Fibroblast of skin of right biceps (primary cell): ENCODE measurements around the gene PNPLA1.

ENCODE experiments used
- DNase-seq: peaks from one replicate; pipeline ENCODE4 v3.0.0-alpha.2; 2013

Gene PNPLA1

DNA sequence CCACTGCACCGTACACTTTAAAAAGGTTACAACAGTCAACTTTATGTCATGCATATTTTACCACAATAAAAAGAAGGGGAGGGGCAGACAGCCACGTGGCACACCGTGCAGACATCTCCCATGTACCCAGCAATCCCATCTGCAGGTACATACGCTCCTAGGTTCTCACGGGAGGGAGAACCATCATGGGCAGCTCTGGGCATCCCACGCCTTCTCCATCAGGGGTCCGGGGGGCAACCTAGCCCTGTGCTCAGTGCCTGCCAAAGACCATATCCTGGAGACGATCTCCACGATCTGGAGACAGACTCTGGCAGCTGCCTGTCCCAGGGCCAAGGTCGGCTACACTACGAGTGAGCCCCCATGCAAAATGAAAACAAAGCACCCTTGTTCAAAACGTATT lies 69.3 kb downstream of the PNPLA1 start:
- DNase-seq = no peak

DNA sequence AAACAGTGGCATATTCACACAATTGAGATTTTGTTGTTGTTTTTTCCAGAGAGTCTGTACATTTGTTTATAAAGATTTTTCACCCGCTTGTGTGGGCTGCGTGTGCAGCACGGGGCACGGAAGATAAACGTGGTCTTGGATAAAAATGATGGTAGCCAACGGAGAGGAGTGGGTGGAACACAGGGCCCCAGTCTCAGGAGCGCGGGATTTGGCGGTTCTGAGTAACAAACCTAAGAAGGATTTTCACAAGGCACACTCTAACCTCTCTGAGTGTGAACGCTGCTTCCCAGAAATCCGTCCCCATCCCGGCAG lies 70.4 kb downstream of the PNPLA1 start:
- no peak for DNase-seq

DNA sequence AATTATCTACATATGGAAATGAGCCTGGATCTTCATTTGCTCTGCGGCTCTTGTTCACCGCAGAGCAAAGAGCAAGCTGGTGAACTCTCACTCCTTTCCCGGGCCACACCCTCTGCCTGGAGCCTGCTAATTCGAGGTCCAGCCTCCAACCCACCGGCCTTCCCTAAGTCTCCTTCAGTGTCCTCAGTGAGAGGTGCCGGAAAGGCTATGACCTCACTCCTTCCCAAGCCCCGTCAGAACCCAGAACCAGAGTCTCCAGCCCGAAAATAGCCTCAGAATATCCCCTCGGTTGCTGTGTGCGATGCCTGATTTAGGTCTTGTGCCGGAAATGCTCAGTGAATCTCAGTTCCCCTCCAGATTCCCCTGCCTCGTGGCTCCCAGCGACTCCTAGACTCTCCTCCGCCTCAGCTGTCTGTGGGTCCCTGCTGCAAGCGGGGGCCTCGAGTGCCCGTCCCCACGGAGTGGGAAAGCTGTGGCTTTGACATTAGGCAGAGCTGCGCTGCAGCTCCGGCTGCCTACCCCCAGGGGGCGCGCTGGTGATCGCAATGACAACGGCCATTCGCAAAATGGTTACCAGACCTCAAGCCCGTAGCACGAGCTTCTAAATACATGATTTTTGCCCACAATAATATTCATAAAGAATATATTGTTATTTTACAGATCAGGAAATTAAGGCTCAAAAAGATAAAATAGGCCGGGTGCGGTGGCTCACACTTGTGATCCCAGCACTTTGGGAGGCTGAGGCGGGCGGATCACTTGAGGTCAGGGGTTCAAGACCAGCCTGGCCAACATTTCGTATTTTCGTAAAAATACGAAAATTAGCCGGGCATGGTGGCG lies 71.0 kb downstream of the PNPLA1 start:
- peak; percentile 65 for DNase-seq

DNA sequence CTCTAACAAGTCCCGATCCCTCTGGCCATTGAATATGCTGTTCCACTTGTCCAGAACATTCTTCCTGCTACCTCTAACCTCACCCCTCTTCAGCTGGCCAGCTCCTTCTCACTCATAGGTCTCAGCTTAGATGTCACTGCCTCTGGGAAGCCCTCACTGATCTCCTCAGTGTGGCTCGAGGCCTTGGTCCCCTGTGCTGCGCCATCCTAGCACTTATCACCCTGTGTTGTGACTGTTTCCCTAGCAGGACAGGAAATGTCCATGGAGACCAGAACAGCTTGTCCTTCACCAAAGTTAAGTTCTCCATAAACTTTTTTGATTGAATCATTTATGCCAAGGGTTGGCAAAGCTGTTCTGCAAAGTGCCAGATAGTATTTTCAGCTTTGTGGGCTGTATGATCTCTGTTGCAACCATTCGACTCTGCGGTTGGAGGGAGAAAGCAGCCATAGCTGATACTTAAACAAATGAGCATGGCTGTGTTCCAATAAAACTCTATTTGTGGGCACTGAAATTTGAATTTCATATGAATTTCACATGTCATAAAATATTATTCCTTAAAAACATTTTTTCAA lies 73.3 kb downstream of the PNPLA1 start:
- no peak for DNase-seq

DNA sequence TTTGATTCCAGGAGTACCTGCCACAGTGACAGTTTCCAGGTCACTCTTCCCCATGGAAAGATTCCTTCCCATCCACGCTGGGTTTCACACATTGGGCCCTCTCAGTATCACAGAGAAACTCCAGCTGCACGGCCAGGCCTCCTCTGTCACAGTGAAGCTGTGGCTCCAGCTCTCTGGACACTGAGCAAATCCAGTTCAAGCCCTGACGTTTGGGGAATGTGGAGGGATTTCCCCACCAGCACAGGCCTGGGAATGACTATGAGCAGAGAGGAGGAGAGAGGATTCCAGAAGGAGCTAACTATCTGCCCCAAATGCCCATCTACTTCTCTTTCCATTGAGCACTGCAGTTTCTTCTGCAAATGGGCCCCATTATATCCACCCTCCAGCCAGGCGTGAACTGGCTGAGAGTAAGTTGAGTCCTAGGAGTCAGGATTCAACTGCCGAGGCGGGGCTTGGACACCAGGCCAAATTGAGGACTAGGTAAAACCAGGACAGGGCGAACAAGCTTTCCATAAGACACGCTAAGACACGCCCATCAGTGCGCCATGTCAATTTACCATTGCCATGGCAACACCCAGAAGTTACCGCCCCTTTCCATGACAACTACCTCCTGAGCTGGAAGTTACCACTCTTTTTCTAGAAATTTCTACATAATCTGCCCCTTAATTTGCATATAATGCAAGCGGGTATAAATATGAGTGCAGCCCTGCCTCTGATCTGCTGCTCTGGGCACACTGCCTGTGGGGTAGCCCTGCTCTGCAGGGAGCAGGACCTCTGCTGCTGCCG lies 76.0 kb downstream of the PNPLA1 start:
- DNase-seq = no peak

DNA sequence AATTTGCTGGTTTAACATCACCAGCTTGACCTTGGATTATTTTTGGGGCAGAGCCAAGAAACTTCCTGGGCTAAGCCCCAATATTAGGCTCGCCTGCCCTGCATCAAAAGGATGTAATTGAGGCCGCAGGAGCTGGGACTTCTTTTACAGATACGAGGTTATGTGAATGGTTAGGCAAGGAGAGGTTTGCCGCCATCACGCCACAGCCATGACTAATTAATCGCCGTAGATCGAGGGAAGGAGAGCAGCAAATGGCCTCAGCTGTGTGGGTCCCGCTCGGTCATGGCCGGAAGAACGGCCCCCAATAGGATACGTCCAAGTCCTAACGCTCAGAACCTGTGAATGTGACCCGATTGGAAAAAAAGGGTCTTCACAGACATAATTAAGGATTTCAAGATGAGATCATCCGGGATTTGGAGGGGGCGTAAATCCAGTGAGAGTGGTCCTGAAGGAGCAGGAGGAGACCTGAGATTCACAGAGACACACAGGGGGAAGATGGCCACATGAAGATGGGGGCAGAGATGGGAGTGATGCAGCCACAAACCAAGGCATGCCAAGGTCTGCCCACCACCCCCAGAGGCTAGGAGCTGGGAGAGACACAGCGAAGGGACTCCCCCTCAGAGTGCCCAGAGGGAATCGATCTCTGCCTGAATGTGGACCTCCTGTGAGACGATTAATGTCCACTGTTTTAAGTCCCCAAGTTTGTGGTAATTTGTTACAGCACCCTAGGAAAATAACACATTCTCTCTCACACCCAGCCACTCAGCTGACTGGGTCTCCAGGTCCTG lies 76.8 kb downstream of the PNPLA1 start:
- no peak for DNase-seq

DNA sequence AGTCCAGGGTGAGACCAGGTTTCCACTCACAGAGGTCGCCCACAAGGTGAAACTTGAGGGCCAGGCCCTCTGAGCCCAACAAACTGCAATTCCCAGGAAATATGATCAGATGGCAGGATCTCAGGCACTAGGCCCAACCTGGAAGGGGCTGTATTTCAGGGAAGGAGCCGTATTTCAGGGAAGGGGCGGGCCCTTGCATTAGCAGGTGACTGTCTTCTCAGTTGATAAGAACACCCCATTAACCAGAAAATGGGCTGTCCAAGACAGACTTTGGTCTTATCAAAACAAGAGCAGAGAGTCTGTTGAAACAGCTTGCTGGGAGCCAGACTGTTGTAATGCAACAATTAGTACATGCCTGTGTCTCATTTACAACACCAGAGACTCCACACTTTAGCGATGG lies 77.8 kb downstream of the PNPLA1 start:
- DNase-seq = no peak

DNA sequence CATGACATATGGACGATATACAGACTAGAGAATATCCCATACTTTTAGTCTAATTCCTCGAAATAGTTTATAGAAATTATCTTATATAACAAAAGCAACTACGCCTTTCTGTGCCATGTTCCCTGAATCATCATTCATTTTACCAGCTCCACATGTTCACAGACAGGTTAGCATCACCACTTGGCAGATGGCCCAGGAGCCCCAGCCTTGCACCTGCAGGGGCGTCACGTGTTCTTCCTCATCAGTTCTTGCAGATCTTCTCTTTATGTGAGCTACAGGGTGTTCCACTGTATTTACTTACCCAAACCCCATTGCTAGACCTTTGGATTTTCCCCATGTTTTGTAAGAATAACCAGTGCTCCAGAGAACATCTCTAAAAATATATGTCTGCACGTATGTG lies 79.4 kb downstream of the PNPLA1 start:
- DNase-seq = no peak

DNA sequence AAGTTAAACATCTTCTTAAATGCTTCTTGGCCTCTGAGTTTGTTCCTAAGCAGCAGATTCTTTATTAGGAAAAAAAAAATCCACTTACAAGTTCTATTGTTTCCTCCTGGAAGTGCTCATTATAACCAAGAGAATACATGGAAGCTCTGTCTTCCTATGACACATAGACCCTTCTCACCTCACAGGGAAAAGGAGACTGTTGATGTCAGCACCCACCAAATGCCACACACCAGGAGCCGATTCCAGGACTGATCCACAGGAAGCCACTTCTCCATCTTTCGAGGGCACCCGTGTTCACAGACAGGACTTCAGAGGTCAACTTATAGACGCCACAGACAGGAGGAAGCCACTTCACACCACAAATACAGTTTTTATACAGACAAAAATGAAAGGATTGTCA lies 80.2 kb downstream of the PNPLA1 start:
- DNase-seq = peak; percentile 41

DNA sequence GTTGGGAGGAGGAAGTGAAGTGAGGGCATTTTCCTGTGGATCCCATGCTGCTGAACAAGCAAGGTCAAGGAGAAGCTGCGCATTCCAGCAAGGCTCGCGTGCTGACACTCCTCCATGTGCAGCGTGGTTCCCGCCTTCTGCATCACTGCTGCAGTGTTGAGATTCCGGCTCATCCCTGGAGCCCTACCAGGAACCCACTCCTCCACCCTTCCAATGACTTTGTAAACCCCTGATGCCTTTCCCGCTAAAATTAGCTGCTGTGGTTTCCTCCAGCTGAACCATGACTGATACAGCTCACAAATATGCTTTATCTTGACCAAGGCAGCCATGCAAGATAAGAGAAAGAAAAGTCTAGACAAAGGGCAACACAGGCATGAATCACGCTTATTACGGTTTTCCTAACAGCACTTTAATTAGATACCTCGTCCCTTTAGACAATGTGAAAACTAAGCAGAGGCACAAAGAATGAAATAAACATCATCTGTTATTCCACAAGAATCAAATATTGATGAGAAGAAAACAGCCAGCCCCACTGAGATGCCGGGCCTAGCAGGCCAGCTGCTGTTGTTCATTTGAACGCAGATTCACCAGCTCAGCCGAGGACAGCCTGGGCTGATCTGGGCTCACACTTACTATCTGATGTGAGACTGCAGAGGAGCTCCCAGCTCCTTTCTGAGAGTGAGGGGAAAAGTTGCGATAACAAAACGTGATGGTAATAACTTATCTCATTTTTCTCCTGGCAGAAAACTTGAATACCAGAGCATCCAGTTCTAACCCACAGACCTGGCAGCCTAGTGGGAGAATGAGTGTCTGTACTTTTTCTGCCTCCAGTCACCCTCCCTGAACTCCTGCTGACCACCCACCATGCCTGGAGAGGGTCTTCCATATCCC lies 81.1 kb downstream of the PNPLA1 start:
- peak; percentile 94 for DNase-seq

DNA sequence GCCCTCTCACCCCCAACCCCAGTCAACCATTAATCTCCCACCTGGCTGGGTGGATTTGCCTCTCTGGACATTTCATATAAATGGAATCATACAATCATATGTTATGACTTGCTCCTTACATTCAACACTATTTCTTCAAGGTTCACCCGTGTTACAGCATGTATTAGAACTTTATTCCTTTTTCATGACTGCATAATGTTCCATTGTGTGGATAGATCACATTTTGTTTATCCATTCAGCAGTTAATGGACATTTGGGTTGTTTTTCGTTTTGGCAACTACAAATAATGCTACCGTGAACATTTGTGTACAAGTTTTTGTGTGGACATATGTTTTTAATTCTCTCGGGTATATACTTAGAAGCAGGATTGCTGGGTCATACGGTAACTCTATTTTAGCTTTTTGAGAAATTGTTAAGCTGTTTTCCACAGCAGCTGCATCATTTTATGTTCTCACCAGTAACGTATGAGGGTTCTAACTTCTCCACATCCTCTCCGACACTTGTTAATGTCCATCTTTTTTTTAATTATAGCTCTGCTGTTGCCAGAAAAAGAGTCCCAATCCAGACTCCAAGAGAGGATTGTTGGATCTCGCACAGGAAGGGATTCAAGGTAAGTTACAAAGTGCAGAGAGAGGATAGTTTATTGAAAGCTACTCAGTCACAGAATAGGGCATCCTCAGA lies 82.8 kb downstream of the PNPLA1 start:
- no peak for DNase-seq

DNA sequence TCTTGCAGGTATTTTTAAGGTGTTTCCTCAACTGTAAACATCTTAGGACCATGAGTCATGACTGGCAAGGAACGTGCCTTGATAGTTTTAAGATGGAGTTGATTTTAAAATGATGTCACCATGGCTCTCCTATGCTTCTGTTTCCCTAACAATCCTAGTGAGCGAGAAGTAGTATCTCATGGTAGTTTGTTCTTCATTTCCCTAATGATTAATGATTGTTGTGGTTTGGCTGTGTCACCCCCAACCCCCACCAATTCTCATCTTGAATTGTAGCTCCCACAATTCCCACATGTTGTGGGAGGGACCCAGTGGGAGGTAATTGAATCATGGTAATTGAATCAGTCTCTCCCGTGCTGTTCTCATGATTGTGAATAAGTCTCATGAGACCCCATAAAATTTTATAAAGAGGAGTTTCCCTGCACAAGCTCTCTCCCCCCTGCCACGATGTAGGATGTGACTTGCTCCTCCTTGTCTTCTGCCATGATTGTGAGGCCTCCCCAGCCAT lies 83.6 kb downstream of the PNPLA1 start:
- peak; percentile 77 for DNase-seq

DNA sequence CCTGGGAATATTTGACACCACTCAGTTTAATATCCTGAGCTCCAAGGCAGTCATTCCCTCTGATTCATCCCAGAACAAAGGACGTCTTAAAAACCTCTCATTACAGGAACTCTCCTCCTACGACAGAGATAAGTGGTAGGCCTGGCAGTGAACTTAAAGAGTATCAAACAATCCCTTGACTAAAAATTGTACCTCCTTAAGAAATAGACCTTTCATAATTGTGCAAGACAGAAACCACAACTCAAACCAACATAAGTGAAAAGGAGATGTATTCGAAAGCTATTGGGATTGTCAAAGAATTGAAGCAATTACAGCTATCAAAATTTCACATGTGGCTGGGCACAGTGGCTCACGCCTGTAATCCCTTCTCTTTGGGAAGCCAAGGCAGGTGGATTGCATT lies 86.0 kb downstream of the PNPLA1 start:
- no peak for DNase-seq

DNA sequence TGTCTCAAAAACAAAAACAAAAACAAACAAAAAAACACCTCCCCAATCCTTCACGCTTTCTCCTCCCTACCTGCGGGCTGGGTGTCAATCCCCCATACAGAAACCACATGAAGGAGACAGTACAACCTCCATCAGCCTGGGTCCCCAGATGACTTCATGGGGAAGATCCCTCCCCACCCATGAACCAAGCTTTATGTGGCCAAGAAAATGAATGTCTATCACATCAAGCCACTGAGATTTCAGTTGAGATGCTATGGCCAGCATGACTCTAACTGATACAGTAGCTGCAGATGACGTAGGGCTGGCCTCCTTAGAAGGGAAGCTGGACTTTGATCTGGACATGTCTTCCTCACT lies 88.0 kb downstream of the PNPLA1 start:
- no peak for DNase-seq
